GM18520 (cell line): ENCODE data around the gene CNTNAP4.

Experiments used
- ATAC-seq: cut with Tn5 transposase; IDR thresholded peaks from one replicate; pipeline ENCODE4 v1.9.1; 2021; ENCODE audit not compliant: unreplicated experiment

CNTNAP4 gene

DNA sequence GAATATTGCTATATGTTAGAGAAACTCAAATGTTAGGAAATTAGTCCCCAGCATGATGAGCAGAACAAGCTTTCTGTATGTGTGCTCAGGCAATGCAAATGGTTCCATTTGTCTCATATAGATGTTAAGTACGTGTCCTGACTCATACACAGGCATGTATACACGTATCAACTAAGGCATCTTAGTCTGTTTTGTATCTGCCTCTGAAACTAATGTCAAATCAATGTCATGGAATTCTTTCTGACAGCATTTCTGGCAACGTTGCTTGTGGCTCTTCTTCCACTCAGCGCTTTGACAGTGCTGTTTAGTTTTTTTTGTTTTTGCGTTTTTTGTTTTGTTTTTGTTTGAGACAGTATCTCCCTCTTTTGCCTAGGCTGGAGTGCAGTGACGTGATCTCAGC, 111.9 kb downstream of the CNTNAP4 start:
- no peak for ATAC-seq

DNA sequence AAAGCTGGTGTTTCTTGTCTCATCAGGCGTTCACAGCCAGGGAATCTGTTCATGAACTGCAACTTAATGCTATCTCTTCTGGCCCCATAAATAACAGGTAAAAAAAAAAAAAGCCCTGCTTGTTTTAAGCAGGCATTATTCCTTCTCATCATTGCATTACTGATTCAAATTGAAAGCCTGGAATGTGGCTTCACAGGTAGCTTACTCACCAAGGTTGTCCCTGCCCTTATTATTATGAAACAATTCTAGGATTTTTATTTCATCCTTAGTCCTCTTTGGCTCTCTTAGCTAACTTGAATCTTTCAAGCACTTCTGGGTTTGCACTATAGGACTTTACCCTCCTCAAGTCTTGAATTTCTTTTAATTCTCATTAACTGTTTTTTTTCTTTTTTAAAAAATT, 113.3 kb downstream of the CNTNAP4 start:
- no peak for ATAC-seq

DNA sequence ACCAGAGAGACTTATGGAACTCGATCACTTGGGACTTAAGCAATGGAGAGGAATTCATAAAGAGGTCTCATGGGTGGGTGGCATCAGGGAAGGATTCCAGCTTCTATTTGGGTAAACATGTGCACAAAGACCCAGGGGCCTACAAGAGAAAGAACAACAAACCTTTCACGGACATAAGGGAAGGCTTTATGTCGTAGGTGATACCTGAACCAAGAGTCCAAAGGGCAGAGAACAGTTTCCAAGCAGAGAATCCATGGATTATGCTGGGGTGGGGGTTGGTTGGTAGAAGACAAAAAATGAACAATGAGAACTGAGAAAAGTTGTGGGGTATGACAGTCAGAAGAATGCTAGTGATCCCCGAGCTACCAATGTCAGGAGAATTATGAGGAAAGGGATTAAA, 119.8 kb downstream of the CNTNAP4 start:
- no peak for ATAC-seq

DNA sequence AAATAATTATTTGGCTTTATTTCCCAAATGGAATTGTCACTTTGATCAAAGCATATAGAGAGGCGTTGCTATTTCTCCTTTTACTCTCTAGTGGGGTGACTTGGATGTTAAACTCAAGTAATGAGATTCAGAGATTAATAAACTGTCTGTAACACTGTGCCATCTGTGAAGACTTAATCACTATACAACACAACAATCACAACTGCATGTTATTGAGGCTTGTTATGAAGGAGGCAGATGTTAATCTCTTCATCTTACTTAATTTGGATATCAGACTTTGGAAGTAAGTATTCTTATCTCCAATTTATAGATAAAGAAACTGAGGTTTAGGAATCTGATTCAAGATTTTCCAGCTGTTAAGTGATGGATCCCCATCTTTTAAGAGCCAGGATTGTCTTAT, 132.5 kb downstream of the CNTNAP4 start:
- ATAC-seq = no peak

- ATAC-seq = no peak
These were observed 144.4 kb downstream of the CNTNAP4 start for GRCh38 chr16:76421571-76421970.

DNA sequence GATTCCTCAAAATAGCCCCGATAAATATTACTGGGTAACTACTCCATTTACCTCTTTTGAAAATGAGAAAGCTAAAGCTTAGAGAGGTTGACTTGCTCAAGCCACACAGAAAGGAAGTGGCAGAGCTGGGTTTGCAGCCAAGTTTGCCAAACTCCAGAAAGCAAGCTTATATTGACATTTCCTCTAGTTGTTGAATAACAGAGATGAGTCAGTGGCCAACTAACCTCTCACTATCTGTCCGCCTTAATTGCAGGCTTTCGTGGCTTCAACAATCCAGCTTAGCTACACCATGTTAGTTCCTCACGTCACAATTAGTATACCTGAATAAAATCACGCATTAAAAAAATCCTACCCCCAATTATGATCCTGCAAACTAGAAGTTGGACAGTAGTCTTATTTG, 151.7 kb downstream of the CNTNAP4 start:
- ATAC-seq = no peak

- ATAC-seq = no peak
These were observed 164.2 kb downstream of the CNTNAP4 start for GRCh38 chr16:76441391-76441790.

GRCh38 chr16:76441876-76442275, 164.7 kb downstream of the CNTNAP4 start:
- no peak for ATAC-seq

DNA sequence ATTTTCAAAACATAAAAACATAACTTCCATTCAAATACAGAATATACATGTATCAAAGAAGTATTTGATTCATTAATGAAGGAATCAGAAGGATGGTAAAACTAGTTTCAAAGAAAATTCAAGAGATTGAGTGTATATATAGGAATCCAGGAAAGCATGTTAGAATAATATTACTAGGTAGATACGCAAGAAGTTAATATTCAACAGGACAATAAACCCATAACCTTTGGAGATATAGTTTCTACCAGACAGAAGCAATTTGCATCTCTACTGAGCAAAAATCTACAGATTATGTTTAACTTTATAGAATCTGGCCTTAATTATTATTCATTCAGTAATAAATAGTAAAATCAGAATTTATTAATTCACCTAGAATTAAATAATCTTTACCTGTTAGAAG, 166.8 kb downstream of the CNTNAP4 start:
- no peak for ATAC-seq

DNA sequence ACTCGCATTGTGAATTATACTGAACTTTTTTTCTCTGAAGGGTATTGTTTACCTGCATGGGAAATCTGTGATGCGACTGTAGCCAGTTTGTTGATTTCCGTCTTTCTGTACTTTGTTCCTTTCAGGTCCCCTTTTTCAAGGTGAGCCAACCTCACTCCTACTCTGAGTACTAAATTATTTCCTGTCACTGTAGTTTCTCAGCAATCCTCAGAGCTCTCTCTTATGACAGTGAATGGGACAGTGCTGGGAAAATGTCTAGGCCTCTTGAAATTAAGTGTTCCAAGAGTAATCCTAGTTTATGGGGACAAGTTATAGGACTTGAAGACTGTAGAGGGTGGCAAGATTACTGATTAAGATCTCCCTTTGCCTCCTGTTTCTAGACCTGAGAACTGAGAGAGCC, 167.6 kb downstream of the CNTNAP4 start:
- ATAC-seq = no peak

- ATAC-seq = no peak
These were observed 168.6 kb downstream of the CNTNAP4 start for GRCh38 chr16:76445815-76446214.

DNA sequence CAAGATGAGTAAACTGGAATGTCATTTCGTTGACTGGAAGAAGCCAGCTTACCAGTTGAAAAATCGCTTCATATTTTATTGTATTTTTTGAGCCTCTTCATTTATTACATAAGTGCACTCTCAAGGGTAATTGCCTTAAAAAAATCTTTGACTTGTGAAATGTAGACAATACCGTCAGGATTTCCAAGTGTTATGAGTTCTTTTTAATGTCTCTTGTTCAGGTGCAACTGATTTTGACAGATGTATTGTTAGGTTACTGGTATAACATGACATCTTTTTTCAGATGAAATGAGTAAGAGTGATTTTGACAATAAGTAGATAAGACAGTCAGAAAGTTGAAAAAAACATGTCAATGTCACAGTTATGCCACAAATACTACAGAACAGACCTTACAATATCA, 169.1 kb downstream of the CNTNAP4 start:
- ATAC-seq = no peak

- no peak for ATAC-seq
These were observed 173.7 kb downstream of the CNTNAP4 start for GRCh38 chr16:76450890-76451289.

DNA sequence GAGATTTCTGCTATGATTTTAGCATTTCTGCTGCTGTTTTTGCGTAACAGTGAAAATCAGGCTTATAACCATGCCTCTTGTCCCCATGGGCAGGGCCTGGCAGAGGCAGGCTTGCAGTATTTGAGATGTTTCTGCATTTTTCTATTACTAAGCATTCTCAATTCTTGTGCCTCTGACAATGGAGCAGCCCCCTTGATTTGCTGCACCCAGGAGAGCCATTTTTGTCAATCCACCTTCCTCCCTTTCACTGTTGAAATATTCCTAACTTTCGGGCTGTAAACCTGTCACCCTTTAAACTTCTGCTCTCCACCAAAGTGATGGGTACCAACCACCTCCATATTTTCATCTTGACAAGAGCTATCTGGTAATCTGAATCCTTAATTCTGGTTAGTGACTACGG, 178.1 kb downstream of the CNTNAP4 start:
- ATAC-seq = no peak

GRCh38 chr16:76456016-76456415, 178.8 kb downstream of the CNTNAP4 start:
- no peak for ATAC-seq

GRCh38 chr16:76459111-76459510, 181.9 kb downstream of the CNTNAP4 start:
- no peak for ATAC-seq

DNA sequence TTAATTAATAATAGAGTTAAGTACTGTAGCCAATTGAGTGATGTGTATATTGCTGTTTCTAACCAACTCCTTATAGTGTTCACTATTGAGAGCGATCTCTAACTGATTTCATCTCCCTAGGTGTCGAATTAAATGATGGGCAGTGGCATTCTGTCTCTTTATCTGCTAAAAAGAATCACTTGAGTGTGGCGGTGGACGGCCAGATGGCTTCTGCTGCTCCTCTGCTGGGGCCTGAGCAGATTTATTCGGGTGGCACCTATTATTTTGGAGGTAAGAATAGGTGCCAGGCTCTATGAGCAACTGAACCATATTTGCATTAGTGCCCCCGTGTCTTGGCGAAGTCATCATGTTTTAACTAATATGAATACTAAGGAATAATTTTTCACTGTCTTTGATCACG, 184.6 kb downstream of the CNTNAP4 start:
- no peak for ATAC-seq

DNA sequence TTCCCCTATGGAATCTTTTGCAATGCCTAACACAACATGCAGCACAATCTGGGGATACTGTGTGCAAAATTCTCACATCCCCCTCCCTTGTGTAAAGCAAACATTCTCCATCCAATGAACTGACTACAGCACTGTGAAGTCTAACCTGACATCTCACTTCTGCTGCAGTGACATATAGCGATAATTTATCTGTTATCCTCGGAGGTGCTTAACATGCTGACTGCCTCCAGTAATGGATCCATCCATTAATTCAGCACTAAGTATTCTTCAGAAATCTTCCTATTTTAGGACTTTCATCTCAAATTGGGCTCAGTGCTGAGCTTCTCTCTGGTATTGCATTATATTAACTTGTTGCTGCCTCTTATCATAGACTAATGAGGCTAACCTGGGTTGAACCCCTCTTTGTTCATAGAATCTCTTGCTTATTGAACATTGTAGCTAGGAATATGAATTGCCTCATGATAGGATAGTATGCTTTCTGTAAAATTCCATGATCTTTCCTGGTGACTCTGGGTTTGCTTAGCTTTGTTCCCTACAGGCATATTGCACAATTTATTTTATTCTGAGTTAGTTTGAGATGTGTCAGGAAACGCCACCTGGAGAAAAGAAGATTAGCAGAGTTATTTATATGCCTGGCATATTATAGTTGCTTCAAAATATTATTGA, 187.9 kb downstream of the CNTNAP4 start:
- ATAC-seq = no peak

DNA sequence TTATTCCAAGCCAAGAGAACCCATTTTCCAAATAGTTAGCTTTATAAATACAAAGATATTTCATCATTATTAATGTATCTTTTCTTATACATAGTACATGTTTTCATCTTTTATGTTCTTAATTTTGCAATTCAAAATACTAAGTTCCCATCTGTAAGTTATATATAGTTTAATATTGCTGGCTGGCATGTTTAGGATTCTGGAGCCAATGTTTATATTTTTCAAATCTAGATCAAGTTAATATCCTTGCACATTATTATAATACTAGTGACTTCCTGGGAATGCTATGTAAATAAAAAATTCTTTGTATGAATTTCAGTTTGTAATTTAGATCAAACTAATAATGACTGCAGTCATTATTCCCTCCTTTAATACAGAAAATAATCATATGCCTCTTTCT, 189.7 kb downstream of the CNTNAP4 start:
- no peak for ATAC-seq

- no peak for ATAC-seq
These were observed 196.8 kb downstream of the CNTNAP4 start for GRCh38 chr16:76474048-76474447.

DNA sequence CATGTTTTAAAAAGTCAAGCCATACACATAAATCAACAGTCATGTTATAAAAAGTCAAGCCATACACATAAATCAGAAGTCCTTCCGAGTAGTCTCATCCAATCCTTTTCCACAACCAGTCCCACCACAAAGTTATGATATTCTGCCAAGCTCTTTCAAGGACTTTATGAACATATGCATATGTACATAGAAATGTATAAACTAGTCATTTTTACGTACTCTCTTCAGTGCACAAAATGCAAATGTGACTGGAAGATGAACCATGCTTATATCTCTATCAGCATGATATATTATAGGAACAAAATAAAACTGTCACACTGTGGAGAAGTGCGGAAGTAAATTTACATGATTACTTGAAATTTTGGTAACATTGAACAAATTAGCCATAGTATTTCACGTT, 200.9 kb downstream of the CNTNAP4 start:
- no peak for ATAC-seq

DNA sequence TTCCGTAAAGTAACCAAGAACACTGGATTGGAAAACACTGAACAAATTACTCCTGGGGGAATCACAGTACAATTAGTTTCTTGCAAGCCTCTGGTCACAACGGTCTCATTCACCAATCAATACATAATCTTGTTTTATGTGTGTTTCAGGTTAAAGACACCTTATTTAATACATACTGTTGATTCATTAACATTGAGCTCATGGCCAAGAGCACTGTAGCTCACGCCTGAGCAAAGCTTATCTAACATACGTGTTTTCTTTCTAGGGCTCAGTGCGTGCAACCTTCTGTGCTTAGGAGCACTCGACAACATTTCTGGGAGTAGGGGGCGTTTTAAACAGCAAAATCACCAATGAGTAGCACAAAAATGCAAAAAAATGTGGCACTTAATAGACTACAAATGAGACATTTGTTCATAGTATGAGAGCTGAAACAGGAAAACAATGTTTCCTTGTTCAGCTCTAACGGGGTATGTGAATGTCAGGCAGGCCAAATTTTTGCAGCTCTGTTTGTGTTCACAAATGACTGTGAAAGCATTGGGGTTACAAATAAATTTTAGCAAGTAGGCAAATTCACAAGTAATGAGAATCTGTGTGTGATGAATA, 206.2 kb downstream of the CNTNAP4 start:
- ATAC-seq = no peak

DNA sequence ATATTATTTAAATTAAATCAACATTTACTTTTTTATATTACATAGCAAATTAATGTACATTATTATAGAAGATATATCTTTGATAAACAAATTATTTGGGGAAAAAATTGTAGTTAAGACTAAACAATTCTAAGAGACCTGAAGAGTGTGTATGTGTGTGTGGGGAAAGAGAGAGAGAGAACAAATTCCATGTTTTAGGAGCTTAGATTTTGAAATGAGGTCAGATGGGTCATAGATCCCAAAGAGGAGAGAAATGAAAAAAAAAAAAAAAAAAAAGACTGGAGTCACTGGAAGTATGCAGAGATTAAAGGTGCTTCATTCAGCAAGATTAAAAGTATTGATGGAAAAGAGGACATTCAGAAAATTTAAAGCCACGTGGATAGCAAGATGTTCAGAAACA, 206.8 kb downstream of the CNTNAP4 start:
- no peak for ATAC-seq
